Measurements from ENCODE around the gene TRRAP. TPM values are rescaled to one million over a fixed set of nuclear protein-coding genes. Genes with fewer than 3 reads are reported as not detected.

The TRRAP gene
- total RNA-seq, 4 donors from 2014 or later, result 15.2 to 18.8 (median 17.0) TPM

DNA sequence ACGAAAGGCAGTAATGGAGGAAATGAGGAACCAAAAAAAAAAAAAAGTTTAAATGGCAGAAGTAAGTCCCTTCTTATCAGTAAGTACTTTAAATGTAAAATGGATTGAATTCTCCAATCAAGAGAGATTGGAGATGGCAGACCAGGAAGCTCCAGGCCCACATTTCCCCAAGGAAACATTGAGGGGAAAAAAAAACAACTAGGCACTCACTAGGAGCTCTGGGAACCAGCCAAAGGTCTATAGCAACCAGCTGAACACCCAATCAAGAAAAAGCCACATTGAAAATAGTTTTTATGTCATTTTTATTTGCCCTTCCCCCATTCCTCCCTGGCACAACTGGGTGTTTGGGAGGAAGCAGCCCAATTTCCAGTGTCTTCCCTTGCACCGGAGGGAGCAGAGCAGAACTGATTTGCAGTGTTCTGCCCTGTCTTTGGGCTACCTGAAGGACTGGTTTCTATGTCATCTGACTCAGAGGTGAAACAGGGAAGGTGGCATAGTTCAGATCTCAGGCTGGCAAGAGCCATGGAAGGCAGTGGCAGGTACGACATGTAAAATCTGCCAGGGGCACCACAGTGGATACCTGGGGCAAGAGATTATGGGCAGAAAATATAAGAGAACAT lies 143.7 kb downstream of the TRRAP start:
- intact Hi-C loops (cut with DNase I; ENCODE audit: low total_unique reads) (no loop called here), in situ Hi-C loops (cut with MboI; ENCODE audit: low sequenced_read_pairs in 4 of 4) (no loop called here)
- H3K4me1 ChIP-seq, result peaks cover 0 to 3% of the 10 kb centered on the region in 2 donors
- no peak overlapping the region for H3K4me3 ChIP-seq
- no peaks in the 10 kb centered on the region for H3K36me3 ChIP-seq
- H3K27me3 ChIP-seq, result no peaks in the 10 kb centered on the region
- TF ChIP-seq, protein P1, sequence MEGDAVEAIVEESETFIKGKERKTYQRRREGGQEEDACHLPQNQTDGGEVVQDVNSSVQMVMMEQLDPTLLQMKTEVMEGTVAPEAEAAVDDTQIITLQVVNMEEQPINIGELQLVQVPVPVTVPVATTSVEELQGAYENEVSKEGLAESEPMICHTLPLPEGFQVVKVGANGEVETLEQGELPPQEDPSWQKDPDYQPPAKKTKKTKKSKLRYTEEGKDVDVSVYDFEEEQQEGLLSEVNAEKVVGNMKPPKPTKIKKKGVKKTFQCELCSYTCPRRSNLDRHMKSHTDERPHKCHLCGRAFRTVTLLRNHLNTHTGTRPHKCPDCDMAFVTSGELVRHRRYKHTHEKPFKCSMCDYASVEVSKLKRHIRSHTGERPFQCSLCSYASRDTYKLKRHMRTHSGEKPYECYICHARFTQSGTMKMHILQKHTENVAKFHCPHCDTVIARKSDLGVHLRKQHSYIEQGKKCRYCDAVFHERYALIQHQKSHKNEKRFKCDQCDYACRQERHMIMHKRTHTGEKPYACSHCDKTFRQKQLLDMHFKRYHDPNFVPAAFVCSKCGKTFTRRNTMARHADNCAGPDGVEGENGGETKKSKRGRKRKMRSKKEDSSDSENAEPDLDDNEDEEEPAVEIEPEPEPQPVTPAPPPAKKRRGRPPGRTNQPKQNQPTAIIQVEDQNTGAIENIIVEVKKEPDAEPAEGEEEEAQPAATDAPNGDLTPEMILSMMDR (IDR thresholded peaks at IDR 0.05 in 4 of 5, conservative IDR thresholded peaks at IDR 0.05 in 1 of 5), result no peak
- TF ChIP-seq POLR2A (IDR thresholded peaks at IDR 0.05), result no peak
- no peaks in the 10 kb centered on the region for H3K9me3 ChIP-seq
- ATAC-seq, result no peak
- peak overlapping the region in 3 of 4 donors; percentile 24 to 41 (median 30) for H3K27ac ChIP-seq
- peak in 1 of 2 donors; percentile 2 for DNase-seq

DNA sequence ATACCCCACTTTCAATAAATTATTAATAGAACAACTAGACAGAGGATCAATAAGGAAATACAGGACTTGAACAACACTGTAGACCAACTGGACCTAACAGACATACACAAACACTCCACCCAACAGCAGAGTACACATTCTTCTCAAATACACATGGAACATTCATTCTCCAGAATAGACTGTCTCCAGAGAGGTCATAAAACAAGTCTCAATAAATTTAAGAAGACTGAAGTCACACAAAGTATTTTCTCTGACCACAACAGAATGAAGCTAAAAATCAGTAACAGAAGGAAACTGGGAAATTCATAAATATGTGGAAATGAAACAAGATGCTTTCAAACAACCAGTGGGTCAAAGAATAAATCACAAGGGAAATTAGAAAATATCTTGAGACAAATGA lies 145.7 kb downstream of the TRRAP start:
- Histone ChIP-seq H3K36me3 (peaks cover 0 to 13% of the 10 kb centered on the region in 2 donors), H3K27ac (peak overlapping the region; percentile 36 to 60 (median 46)), H3K9me3 (no peaks in the 10 kb centered on the region), H3K27me3 (no peaks in the 10 kb centered on the region), H3K4me1 (peaks cover 0 to 3% of the 10 kb centered on the region in 2 donors), H3K4me3 (no peak overlapping the region)
- intact Hi-C loops (cut with DNase I; ENCODE audit: low total_unique reads), result no loop called here
- DNase-seq, result no peak
- TF ChIP-seq POLR2A (IDR thresholded peaks at IDR 0.05), result no peak
- TF ChIP-seq, protein P1 (IDR thresholded peaks at IDR 0.05 in 4 of 5, conservative IDR thresholded peaks at IDR 0.05 in 1 of 5), result no peak
- in situ Hi-C loops (cut with MboI; ENCODE audit: low sequenced_read_pairs in 4 of 4), result no loop called here
- ATAC-seq, result peak; percentile 67 to 71

DNA sequence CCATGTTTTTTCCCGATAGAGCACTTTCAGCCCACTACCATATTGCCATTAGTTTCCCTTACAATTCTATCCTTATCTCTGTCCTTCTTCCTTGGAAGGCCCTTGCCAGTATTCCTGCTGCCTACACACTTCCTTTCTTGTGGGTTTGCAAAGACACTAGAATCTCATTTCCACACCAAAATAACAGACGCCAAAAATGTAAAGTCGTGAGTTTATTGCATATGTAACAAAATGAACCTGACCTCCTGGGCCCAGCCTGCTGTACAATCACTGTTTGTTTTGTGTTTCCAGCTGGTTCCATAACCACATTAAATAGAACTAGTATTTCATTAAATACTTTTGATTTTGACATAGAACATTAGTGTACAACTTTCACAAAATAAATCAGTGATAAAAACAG lies 148.9 kb downstream of the TRRAP start:
- in situ Hi-C loops (cut with MboI; ENCODE audit: low sequenced_read_pairs in 4 of 4), result no loop called here
- no peak for TF ChIP-seq POLR2A (IDR thresholded peaks at IDR 0.05)
- TF ChIP-seq, protein P1 (IDR thresholded peaks at IDR 0.05 in 4 of 5, conservative IDR thresholded peaks at IDR 0.05 in 1 of 5), result no peak
- intact Hi-C loops (cut with DNase I; ENCODE audit: low total_unique reads), result no loop called here
- no peaks in the 10 kb centered on the region for H3K27me3 ChIP-seq
- H3K4me1 ChIP-seq, result peaks cover 0 to 14% of the 10 kb centered on the region in 2 donors
- no peaks in the 10 kb centered on the region for H3K9me3 ChIP-seq
- peaks cover 0 to 42% of the 10 kb centered on the region in 2 donors for H3K36me3 ChIP-seq
- ATAC-seq (no peak), DNase-seq (no peak)
- no peak overlapping the region for H3K27ac ChIP-seq
- H3K4me3 ChIP-seq, result no peak overlapping the region

DNA sequence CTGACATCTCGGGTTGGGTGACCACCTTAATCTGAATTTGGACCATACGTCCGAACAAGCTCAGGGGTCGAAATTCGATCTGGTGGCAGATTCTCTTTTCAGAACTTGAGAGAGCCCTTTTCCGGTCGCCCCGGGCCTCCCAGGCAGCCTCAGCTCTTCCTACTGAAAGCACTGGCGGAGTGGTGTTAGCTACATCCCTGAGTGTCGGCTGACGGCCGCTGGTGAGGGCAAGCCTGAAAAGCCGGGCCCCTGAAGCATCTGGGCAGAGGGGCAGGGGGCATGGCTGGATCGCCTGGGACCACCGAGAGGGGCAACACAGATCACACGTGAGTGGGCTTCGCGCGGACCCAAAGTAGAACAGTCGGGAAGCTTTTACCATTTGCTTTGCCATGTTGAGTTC lies 149.5 kb downstream of the TRRAP start:
- H3K27ac ChIP-seq, result peak overlapping the region in 3 of 4 donors; percentile 57 to 84 (median 79)
- in situ Hi-C loops (cut with MboI; ENCODE audit: low sequenced_read_pairs in 4 of 4), result no loop called here
- ATAC-seq (no peak), DNase-seq (no peak)
- H3K27me3 ChIP-seq, result no peaks in the 10 kb centered on the region
- TF ChIP-seq, protein P1 (IDR thresholded peaks at IDR 0.05 in 4 of 5, conservative IDR thresholded peaks at IDR 0.05 in 1 of 5), result no peak
- TF ChIP-seq POLR2A (IDR thresholded peaks at IDR 0.05), result no peak
- peaks cover 0 to 14% of the 10 kb centered on the region in 2 donors for H3K4me1 ChIP-seq
- H3K4me3 ChIP-seq, result no peak overlapping the region
- peaks cover 0 to 48% of the 10 kb centered on the region in 2 donors for H3K36me3 ChIP-seq
- intact Hi-C loops (cut with DNase I; ENCODE audit: low total_unique reads), result no loop called here
- H3K9me3 ChIP-seq, result no peaks in the 10 kb centered on the region
